Subcutaneous adipose tissue (tissue), 4 donors: Measurements from ENCODE around the gene RLN3. TPM values are rescaled to one million over a fixed set of nuclear protein-coding genes. Genes with fewer than 3 reads are reported as not detected.

Experiments
- CTCF ChIP-seq: fragments of 450-650 bp; IDR thresholded peaks from one replicate; pipeline ENCODE4 v1.5.1; 2016; ENCODE audit warnings: low read depth, mild to moderate bottlenecking, control low read depth, antibody characterized with exemption, moderate library complexity
- total RNA-seq, 4 donors: library from RNA; depleted of rRNA; stranded (reverse); fragments of >200 nt; gene quantifications; one replicate each; pipeline ENCODE4 v1.1.0, GENCODE V29; 2016

The RLN3 gene
- total RNA-seq, 4 donors from 2014 or later: not detected

- no peak for TF ChIP-seq CTCF
Measured at GRCh38 chr19:14073261-14073924, 45.4 kb downstream of the RLN3 start.

GRCh38 chr19:14073925-14074838 lies 46.2 kb downstream of the RLN3 start:
- no peak for TF ChIP-seq CTCF

- no peak for TF ChIP-seq CTCF
Measured at GRCh38 chr19:14078411-14078810, 50.5 kb downstream of the RLN3 start.

Other genes starting within 250 kb of the RLN3 start
- gene ZSWIM4, start 232.7 kb upstream of the RLN3 start, total RNA-seq: 1 to 10 TPM; 1.6 to 4.7 (median 1.9) TPM
- gene NANOS3, start 151.0 kb upstream of the RLN3 start, total RNA-seq: not detected
- gene BRME1, start 122.0 kb upstream of the RLN3 start, total RNA-seq: 1 to 10 TPM in 2 of 4 donors, under 1 TPM in 1, not detected in 1; 0.66 to 3.0 (median 1.0) TPM
- 10 to 100 TPM; 15.2 to 36.2 (median 16.5) TPM for gene CC2D1A, start 121.9 kb upstream of the RLN3 start, total RNA-seq
- 1 to 10 TPM in 1 of 4 donors, under 1 TPM in 3; 0.44 to 1.1 (median 0.91) TPM for gene PODNL1, start 89.7 kb upstream of the RLN3 start, total RNA-seq
- gene DCAF15, start 75.6 kb upstream of the RLN3 start, total RNA-seq: 10 to 100 TPM in 3 of 4 donors, 1 to 10 TPM in 1; 8.4 to 17.3 (median 12.0) TPM
- gene RFX1, start 21.8 kb upstream of the RLN3 start, total RNA-seq: 1 to 10 TPM; 2.2 to 4.1 (median 2.2) TPM
- gene IL27RA, start 3.6 kb downstream of the RLN3 start, total RNA-seq: 1 to 10 TPM; 4.1 to 7.0 (median 6.2) TPM
- not detected for gene PALM3, start 33.9 kb downstream of the RLN3 start, total RNA-seq
- 1 to 10 TPM in 3 of 4 donors, not detected in 1; 1.3 to 3.7 (median 3.6) TPM for gene MISP3, start 44.6 kb downstream of the RLN3 start, total RNA-seq
- not detected for gene C19orf67, start 57.6 kb downstream of the RLN3 start, total RNA-seq
- 10 to 100 TPM in 3 of 4 donors, 1 to 10 TPM in 1; 8.6 to 21.9 (median 11.3) TPM for gene SAMD1, start 62.6 kb downstream of the RLN3 start, total RNA-seq
- 10 to 100 TPM; 37.3 to 81.8 (median 45.6) TPM for gene PRKACA, start 89.6 kb downstream of the RLN3 start, total RNA-seq
- gene ASF1B, start 108.4 kb downstream of the RLN3 start, total RNA-seq: under 1 TPM in 3 of 4 donors, not detected in 1; 0.34 to 0.82 (median 0.66) TPM
- 10 to 100 TPM in 2 of 4 donors, 1 to 10 TPM in 2; 8.2 to 25.2 (median 11.4) TPM for gene ADGRL1, start 178.0 kb downstream of the RLN3 start, total RNA-seq